GM15510 (cell line): ENCODE results near the gene RIOK3.
A peak's percentile ranks its signal among the peaks of the same experiment; 100 is the strongest.

Source experiments
- POLR2A ChIP-seq: IDR thresholded peaks from 3 replicates; pipeline ENCODE4 v1.6.1; 2011; ENCODE audit warnings: borderline replicate concordance; ENCODE audit not compliant: insufficient read length; ENCODE audit errors: extremely low read depth

Gene RIOK3, protein sequence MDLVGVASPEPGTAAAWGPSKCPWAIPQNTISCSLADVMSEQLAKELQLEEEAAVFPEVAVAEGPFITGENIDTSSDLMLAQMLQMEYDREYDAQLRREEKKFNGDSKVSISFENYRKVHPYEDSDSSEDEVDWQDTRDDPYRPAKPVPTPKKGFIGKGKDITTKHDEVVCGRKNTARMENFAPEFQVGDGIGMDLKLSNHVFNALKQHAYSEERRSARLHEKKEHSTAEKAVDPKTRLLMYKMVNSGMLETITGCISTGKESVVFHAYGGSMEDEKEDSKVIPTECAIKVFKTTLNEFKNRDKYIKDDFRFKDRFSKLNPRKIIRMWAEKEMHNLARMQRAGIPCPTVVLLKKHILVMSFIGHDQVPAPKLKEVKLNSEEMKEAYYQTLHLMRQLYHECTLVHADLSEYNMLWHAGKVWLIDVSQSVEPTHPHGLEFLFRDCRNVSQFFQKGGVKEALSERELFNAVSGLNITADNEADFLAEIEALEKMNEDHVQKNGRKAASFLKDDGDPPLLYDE

DNA sequence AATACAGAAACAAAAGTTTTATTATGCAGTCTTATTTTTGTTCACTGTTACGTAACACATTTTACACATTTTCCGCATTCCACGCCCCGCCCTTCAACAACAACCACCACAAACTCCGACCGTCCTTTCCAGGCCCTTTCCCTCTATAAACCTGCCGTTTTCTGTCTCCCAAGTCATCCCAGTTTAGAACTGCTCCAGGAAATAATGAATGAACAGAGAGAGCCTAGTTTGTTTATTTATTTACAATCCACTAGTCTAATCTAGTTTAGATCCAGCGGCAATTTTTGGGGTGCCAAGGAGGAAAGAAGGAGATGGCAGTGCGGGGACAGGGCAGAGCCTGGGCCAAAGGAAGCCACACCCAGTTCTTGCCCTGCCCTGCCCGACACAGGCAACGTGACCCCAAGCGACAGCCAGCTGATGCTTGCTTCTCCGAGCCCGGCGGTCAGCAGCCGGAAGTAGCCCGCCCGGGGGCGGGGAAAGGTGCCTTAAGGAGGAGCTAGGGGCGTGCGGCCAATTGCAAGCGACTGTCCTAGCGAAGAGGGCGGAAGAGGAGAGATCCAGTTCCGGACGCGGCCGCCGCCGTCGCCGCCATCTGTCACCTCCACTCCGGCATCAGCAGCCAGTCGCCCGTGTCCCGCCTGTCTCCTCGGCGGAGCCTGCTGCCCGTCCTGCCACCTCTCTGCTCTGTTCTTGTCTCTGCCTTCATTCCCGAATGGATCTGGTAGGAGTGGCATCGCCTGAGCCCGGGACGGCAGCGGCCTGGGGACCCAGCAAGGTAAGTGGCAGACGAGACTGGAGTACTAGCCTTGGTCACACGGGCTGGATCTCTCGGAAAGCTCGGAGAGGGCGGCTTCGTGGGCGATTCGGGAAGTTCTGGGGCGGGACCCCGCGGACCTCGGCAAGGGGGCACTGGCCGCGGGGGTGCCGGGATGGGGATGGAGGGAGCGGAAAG is at the start of gene RIOK3:
Gene RIOK3, plus strand, starts transcription at position 560 of the 952 bp plus-strand sequence. Its CDS starts 153 bp downstream, at position 713.
- TF ChIP-seq POLR2A, result peak; percentile 88

DNA sequence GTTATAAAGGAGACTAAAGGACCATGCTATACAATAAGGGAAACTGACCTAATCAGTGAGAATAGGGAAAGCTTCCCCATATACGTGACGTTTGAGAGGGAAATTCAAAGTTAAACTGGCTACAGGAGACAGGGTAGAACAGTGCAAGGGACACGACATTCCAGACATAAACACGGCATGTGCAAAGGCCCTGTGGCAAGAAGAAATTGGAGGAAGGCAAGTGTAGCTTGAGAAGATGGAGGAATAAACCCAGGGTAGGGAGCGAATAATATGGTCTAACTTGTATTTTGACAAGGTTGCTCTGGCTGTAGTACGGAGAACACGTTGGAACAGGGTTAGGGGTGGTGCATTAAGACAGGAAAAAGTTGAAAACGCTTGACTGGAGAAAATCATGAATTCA is 49.8 kb upstream of the RIOK3 start:
- TF ChIP-seq POLR2A, result no peak

DNA sequence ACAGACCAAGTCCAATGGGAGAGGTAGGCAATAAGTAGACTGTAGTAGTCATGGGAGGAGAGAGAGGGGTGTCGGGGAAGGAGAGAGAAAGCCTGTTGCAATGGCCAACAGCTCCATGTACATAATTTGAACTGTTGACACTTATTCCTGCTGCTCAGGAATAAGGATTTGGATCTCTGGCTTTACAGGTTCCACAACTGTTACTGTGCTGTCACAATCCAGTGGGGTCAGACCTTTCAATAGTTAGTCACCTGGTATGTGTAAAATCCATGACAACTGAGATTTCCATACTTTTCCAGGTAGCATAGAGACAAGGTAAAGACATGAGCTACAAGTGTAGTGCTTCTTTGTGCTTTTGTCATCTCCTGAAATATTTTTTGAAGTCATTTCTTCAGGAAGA is 47.5 kb upstream of the RIOK3 start:
- no peak for TF ChIP-seq POLR2A

DNA sequence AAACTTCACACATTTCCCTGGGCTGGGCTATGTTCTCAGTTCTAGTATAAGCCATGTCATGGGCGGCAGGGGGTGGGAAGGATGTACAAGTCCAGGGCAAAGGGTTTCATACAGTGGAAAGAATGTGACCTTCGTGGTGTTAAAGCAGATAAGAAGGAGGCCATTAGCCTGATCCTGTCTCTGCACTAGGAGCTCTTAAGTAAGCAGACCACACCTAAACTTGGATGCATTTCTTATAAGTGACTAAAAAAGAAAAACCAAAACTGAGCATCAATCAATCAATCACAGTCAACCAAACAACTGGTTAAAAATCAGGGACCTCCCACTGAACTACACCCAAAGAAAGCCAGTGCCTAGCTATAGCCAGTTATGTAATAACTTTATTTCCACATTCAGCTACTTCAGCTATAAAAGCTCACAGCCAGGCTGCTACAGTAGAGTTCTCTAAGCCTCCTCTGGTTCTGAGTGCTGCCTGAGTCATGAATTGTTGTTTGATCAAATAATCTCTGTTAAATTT is 46.8 kb upstream of the RIOK3 start:
- no peak for TF ChIP-seq POLR2A

DNA sequence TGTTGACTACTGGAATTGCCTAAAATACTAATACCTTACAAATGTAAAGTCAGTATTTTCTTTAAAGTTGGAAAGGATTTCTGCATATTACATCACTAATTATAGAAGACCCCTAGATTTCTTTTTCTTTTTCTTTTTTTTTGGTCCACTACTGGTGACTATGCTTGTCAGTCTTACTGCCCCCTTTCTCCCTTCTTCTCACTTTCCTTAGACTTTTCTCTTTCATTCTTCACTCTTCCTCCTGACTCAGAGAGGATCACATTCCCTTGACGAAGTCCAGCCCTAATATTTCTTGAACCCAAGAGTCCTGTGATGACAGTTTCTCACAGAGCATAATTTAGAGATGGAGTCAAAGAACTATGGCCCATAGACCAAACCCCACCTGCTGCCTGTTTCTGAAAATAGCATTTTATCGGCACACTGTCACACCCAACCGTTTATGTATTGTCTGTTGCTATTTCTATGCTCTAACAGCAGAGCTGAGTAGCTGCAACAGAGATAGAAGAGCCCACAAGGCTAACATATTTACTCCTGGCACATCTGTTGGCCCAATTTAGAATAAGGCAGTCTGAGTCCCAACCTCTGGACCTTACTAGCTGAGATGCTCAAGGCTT is 40.6 kb upstream of the RIOK3 start:
- no peak for TF ChIP-seq POLR2A

DNA sequence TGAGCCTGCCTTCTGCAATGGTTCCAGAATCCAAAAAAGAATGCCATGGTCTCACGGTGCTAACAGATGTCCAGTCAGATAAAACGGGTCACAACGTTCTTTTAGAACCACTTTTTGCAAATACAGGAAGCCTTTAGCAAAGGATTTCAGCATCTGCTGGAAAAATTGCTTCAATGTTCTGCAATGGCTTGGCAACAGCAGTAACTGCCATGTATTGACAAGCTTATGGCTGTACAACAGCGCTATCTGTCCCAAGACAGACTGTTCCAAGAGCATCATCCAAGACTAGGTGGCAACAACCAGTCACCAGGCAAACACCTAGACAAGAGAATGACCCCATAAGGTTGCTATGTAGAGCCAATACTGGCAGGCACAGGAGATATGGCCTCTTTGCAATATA is 37.6 kb upstream of the RIOK3 start:
- no peak for TF ChIP-seq POLR2A

DNA sequence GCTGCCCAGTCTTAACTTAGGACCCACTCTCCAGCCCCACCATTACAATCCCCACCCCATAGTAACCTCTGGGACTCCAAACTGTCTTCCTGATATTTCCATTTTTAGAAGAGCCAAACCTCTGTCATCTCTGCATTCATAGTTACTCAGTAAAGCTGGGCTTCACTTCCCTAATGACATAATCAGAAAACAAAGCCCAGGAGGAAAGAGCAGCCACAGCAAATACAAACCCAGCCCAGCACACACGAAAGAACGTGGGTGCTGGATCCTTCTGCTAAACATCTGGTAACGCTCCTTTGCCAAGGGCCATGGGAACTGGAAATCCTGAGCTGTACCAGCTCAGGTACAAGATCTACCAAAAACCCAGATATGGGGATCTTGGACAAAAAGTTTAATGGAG is 36.8 kb upstream of the RIOK3 start:
- no peak for TF ChIP-seq POLR2A

DNA sequence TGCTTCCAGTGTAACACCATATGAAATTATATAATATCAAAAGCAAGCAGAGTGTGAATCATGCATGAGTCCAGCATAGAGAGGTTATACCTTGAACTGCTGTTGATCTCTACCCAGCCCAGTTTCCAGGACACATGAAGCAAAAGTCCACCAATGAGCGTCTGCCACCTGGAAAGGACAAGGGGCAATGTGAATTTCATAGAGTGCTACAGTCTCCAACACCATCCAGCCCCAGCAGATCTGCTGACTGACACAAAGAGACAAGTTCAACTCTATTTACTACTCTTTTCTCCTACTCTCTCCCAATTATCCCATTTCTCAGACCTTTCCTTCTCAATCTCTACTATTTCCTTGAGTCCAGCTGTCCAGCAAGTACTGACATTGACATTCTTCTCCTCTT is 31.8 kb upstream of the RIOK3 start:
- no peak for TF ChIP-seq POLR2A

DNA sequence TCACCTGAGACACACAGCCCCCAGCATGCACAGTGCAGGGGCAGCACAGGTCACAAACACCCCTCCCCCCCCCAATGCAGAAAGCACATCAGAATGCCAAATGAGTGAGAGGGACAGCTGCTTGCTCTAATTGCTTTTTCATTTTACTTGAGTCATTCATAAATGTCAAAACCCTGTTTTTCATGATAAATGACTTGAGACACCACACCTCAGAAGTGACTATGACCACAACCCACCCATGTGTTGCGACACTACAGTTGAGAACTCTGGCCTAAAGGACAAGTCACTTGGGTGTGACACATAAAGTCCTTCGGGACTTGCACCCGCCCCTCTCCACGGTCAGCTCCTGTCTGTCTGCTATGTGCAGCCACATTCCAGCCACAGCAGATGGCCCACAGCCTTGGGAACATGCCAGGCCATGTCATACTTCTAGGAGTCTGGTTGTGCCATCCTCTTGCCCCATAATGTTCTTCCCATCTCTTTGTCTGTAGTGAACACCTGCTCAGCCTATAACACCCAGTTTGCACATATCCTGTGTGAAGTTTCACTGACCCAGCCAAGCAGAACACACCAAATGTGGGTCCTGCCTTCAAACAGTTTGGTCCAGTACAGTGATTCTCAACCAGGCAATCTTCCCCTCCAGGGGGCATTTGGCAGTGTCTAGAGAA is 30.2 kb upstream of the RIOK3 start:
- no peak for TF ChIP-seq POLR2A

DNA sequence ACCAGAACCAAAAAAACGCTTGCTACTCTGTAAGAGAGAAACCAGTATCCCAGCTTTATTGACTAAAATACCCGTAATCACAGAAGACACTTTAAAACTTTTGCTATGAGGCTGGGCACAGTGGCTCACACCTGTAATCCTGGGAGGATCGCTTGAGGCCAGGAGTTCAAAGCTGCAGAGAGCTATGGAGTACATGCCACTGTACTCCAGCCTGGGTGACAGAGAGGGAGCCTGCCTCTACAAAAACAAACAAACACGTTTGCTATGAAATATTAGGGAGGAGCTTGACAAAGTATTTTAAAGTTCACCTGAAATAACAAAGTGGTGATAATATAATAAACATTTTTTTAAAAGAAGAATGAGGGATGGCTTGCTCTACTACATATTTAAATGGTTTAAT is 28.5 kb upstream of the RIOK3 start:
- TF ChIP-seq POLR2A, result no peak

DNA sequence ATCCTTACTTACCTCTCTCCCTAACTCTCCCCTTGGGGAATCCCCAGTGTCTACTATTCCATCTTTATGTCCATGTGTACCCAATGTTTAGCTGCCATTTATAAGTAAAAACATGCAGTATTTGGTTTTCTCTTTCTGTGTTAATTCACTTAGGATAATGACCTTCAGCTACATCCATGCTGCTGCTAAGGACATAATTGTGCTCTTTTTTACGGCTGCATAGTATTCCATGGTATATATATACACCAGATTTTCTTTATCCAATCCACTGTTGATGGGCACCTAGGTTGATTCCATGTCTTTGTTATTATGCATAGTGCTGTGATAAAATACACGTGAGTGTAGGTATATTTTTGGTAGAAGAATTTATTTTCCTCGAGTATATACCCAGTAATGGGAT is 24.3 kb upstream of the RIOK3 start:
- TF ChIP-seq POLR2A, result no peak

DNA sequence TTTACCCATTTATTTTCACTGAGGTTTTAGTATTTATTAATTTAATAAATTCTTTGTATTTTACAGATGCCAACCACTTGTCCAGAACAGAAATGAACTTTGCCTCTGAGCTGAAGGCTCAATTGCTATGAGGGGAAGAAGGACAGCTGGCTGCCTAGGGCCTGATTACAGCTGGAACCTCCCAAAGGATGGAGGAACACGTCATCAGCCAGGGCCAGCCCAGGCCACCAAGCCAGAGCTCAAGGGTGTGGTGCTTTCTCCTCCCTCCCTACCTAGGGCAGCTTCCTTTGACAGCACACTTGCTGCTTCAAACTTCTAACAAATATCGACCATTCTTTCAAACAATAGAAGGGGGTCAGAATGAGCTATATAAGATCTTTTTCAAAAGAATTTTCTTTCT is 19.7 kb upstream of the RIOK3 start:
- TF ChIP-seq POLR2A, result no peak

DNA sequence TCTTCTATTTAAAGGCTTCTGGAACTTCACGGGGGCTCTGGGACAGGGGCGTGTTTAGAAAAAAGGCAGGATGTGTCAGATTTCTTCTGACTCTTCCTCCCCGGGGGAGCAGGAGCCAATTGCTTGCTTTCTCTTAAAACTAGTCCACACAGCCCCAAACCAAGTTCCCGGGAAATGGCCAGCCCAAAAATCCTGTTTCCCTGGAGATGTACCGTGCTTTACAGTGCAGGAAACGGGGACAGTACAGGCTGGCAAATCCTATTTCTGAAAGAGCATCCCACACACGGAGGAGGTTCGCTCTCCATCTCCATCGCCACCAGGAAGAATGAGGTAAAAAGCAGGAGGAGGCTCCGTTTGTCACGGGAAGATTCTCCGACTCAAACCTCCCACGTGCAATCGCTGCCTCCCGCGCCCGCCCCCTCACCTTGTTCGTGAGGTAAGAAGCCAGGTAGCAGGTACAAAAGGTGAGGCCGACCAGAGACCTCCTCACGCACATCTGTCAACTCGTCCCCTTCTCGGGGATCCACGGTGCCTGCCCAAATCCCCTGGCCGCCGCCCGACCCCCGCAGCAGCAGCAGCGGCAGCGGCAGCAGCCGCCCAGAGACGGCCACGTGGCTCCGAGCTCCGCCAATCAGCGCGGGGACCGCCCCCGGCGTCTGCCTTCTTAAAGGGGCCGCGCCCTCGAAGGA is 15.6 kb upstream of the RIOK3 start:
- peak; percentile 57 for TF ChIP-seq POLR2A

DNA sequence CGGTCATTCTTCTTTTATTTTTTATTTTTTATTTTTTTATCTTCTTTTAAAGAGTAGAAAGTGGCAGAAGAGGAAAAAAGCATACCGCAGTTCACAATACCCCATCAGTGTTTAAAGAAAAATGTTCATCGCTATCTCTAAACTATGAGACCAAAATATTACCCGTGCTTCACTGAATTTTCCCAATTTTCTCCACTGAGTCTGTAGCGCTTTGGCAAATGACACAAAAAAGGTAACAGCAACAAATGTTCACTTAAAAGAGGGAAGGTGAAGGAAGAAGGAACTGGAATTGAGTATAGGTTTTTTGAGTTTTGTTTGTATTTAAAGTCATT is 15.1 kb upstream of the RIOK3 start:
- TF ChIP-seq POLR2A, result no peak
